NCI-H2171 treated with DMSO at 0.1 percent for 48 hours (cell line): ENCODE data around the gene CYP4V2.
A peak's percentile ranks its signal among the peaks of the same experiment; 100 is the strongest.

Experiments used
- DNase-seq: peaks from one replicate; lab custom pipeline; 2025; lab: John Stamatoyannopoulos, UW

CYP4V2 gene

DNA sequence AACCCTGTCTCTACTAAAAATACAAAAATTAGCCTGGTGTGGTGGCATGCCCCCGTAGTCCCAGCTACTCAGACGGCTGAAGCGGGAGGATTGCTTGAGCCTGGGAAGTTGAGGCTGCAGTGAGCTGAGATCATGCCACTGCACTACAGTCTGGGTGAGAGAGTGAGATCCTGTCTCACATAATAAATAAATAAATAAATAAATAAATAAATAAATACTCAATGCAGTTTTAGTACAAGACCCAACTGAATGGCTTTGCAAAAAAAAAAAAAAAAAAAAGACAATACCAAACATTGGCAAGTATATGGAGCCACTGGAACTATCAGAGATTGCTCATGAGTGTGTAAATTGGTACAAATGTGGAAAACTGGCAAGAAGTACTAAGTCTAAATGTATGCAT is 3.3 kb upstream of the CYP4V2 start:
- DNase-seq = no peak

DNA sequence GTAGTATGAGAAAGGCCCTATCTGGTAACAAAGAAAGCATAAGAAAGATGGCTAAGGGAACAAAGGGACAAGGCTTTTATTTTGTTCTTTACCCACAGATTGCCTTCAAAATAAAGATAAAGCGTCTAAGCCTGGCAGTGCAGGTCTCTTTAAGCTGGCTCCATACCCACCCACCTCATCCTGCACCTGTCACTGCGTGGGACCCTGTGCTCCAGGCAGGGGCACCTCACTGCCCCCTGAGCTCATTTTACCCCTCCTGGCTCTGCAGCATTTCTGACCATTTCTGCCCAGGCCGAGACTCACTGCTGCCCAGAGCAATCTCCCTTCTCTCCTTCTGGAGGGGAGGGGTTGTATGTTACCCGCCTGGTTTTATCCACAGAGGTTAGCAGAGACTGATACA is 1.7 kb upstream of the CYP4V2 start:
- no peak for DNase-seq

DNA sequence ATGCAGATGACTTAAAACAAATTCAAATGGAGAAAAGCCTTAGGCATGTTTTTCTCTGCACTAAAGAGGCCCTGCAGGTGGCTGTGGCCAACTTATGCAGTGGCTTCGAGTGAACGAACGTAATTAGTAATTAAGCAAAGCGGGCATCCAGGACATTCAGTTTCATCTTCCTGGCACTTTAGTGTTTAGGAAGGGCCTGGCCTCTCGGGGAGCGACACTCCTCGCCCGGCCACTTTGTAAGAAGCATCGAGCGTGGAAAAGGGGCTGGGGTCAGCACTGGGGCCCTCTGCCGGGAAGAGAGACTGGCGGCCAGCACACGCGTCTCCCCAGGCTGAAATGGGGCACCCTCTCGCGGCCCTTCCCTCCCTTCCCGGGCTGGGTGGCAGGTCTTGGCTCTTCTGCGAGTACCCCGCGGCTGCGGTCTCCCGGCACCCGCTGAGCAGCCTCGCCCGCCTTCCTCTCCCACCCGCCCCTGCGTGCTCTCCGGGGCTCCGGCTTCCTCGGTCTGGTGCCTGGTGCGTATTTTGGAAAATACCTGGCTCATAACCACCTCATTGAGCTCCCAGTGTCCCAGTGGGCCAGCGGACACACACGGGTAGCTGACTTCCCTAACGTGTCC is 677 bp upstream of the CYP4V2 start:
- DNase-seq = peak; percentile 27

- DNase-seq = peak; percentile 27
Observed at GRCh38 chr4:186192066-186192612, 772 bp downstream of the CYP4V2 start.

GRCh38 chr4:186193851-186194250 is 2.5 kb downstream of the CYP4V2 start:
- no peak for DNase-seq

GRCh38 chr4:186196063-186196462 is 4.7 kb downstream of the CYP4V2 start:
- no peak for DNase-seq

GRCh38 chr4:186200516-186200915 is 9.1 kb downstream of the CYP4V2 start:
- DNase-seq = no peak

- no peak for DNase-seq
Observed at GRCh38 chr4:186201010-186201409, 9.6 kb downstream of the CYP4V2 start.

- peak; percentile 1 for DNase-seq
Observed at GRCh38 chr4:186201535-186202230, 10.3 kb downstream of the CYP4V2 start.

- no peak for DNase-seq
Observed at GRCh38 chr4:186202490-186203140, 11.2 kb downstream of the CYP4V2 start.

GRCh38 chr4:186203406-186203805 is 12.0 kb downstream of the CYP4V2 start:
- no peak for DNase-seq

DNA sequence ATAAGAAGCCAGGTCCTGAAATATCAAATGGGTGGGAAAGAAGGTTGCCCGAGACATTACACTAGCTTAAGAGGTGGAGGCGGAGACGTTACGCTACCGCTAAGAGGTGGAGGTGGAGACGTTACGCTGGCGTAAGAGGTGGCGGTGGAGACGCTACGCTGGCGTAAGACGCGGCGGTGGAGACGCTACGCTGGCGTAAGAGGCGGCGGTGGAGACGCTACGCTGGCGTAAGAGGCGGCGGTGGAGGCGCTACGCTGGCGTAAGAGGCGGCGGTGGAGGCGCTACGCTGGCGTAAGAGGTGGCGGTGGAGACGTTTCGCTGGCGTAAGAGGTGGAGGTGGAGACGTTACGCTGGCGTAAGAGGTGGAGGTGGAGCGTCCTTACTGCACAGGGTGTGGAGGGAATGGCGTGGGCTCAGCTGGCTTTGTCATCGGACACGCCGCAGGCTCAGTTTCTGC is 12.8 kb downstream of the CYP4V2 start:
- no peak for DNase-seq

DNA sequence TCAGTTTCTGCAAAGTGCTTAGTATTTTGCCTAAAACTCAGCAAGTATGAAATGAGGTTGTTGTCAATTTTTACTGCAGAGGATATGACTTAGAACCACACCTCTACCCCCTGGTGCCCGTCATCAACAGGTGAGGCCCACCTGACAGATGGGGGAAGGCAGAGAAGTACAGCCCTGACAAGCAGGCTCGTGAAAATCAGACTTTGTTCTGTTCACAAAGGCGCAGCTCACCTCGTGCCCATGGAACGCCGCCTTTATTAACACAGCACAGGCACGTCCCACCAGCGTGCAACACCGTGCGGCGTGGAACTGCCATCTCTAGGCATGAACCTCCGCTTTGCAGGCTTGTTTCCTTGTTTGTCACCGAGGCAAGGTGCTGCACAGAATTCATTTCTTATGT is 13.3 kb downstream of the CYP4V2 start:
- DNase-seq = no peak

DNA sequence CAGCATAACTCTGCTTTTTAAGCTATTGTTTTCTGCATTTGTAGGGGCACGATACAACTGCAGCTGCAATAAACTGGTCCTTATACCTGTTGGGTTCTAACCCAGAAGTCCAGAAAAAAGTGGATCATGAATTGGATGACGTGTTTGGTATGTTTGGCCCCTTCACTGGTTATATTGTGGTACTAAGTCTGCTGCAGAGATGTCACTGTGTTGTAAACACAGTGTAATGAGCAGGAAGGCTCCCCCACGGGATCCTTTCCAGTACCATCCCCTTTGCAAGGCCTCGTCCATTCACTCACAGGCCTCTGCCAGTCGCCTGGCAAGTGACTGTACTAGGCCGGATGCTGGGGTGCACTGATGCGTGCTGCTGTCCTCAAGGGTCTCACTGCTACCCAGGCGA is 13.8 kb downstream of the CYP4V2 start:
- no peak for DNase-seq

DNA sequence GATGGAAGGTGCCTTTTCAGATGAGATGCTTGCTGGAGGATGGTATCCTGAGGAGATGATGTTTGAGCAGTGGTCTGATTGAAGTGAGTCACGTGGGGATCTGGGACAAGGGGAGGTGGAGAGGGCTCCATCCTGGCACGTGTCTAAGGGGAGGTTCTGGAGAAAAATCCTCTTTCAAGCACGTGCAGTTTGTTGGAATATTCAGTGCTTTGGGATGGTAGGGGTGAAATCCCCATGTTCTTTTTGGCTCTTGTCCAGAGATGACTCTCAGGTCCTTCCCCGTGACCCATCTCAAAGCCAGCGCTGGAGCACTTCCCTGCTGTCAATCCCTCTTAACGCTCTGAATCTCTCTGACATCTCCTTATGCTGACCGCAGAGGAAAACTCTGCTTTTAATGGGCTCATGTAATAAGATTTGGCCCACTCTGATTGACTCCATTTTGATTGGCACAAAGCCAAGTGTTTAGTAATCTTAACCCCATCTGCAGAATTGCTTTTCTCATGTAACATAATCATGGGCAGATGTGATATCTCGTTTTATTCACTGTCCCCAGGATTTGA is 25.2 kb downstream of the CYP4V2 start:
- DNase-seq = peak; percentile 22

DNA sequence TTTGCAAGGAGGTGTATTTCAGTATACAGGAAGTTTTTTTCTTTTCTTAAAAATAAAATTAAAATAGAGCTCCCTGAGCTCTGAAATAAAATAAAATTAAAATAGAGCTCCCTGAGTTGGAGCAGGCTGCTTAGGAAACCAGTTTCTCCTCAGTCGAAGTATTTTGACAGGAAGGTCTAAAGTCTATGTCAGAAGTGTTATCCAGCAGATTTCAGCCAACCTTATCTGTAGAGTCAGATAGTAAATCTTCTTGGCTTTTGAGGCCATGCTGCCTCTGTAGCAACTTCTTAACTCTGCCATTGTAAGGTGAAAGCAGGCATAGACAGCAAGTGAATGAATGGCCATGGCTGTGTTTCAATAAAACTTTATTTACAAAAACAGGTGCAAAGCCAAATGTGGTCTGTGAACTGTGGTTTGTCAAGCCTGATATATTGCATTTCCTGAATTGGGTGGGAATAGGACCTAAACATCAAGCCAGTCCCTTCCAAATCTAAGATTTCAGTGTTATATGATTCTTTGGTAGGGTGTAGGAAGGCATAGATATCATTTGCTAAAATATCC is 26.4 kb downstream of the CYP4V2 start:
- no peak for DNase-seq

DNA sequence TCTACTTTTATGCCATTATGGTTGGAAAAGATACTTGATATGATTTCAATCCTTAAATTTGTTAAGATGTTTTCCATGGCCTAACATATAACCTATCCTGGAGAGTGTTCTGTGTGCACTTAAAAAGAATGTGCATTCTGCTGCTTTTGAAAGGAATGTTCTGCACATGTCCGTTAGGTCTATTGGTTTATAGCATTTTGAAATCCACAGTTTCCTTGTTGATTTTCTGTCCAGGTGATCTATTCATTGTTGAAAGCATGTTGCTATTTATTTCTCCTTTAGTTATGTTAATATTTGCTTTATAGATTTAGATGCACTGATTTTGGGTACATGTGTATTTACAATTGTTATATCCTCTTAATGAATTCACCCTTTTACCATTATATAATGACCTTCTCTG is 30.3 kb downstream of the CYP4V2 start:
- DNase-seq = no peak

- no peak for DNase-seq
Observed at GRCh38 chr4:186225848-186226247, 34.5 kb downstream of the CYP4V2 start.

- DNase-seq = no peak
Observed at GRCh38 chr4:186226521-186227189, 35.3 kb downstream of the CYP4V2 start.

GRCh38 chr4:186227221-186227620 is 35.9 kb downstream of the CYP4V2 start, which contains the start of gene KLKB1:
KLKB1 (plus strand) TSS chr4:186227507; CDS start chr4:186228196, 689 bp downstream.
- no peak for DNase-seq

DNA sequence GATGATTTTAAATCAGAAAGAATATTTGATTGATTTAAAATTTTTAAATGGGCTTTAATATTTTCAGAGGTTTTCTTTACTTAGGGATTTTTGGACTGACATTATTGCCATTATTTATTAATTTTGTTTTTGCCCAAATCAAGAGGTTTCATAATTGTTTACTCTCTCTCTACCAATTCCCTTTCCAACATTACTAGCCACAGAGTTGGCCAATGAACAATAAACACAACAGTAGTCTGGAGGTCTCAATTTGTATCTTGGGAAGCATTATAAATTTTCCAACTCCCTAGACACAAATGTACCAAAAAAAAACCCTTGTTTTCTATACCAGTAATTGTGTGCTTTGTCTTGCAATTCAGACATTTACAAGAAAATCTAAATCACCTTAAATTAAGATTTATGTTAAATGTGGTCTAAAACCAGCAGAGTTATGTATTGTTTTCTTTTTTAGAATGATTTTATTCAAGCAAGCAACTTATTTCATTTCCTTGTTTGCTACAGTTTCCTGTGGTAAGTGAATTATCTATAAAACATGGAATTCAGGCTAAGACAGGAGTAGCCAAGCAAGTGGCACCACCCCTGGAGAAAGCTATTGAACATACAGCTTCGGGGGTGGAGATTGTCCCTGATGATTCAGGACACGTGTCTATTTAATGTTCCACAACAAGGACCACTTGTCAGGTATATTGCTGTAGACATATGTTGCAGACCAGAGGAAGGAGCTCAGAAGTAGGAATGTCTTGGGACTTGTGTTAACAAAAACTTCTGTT is 36.6 kb downstream of the CYP4V2 start:
- DNase-seq = no peak
